GM18873 (cell line): Measurements from ENCODE around the gene SEMA3C.

Experiments
- ATAC-seq: cut with Tn5 transposase; IDR thresholded peaks from one replicate; pipeline ENCODE4 v1.9.1; 2021; ENCODE audit warnings: mild to moderate bottlenecking, moderate library complexity, moderate number of reproducible peaks; ENCODE audit not compliant: unreplicated experiment, low FRiP score

The SEMA3C gene

GRCh38 chr7:80858141-80858903 is 60.5 kb downstream of the SEMA3C start:
- no peak for ATAC-seq

- ATAC-seq = no peak
Measured at GRCh38 chr7:80856769-80857168, 62.1 kb downstream of the SEMA3C start.

GRCh38 chr7:80851896-80852476 is 66.9 kb downstream of the SEMA3C start:
- ATAC-seq = no peak

- no peak for ATAC-seq
Measured at GRCh38 chr7:80848841-80849240, 70.0 kb downstream of the SEMA3C start.

GRCh38 chr7:80847895-80848294 is 71.0 kb downstream of the SEMA3C start:
- no peak for ATAC-seq

GRCh38 chr7:80847027-80847426 is 71.8 kb downstream of the SEMA3C start:
- ATAC-seq = no peak

GRCh38 chr7:80844916-80845315 is 73.9 kb downstream of the SEMA3C start:
- ATAC-seq = no peak

- ATAC-seq = no peak
Measured at GRCh38 chr7:80843018-80843677, 75.7 kb downstream of the SEMA3C start.

GRCh38 chr7:80842022-80842790 is 76.6 kb downstream of the SEMA3C start:
- no peak for ATAC-seq

GRCh38 chr7:80841423-80841955 is 77.4 kb downstream of the SEMA3C start:
- no peak for ATAC-seq

- no peak for ATAC-seq
Measured at GRCh38 chr7:80840681-80841080, 78.2 kb downstream of the SEMA3C start.

- no peak for ATAC-seq
Measured at GRCh38 chr7:80839855-80840254, 79.0 kb downstream of the SEMA3C start.

GRCh38 chr7:80838643-80839042 is 80.2 kb downstream of the SEMA3C start:
- ATAC-seq = no peak

- no peak for ATAC-seq
Measured at GRCh38 chr7:80837345-80837744, 81.5 kb downstream of the SEMA3C start.

GRCh38 chr7:80835251-80835650 is 83.6 kb downstream of the SEMA3C start:
- ATAC-seq = no peak

- no peak for ATAC-seq
Measured at GRCh38 chr7:80833289-80834268, 85.3 kb downstream of the SEMA3C start.

GRCh38 chr7:80832006-80832405 is 86.8 kb downstream of the SEMA3C start:
- no peak for ATAC-seq

- ATAC-seq = no peak
Measured at GRCh38 chr7:80830584-80831285, 88.1 kb downstream of the SEMA3C start.

GRCh38 chr7:80830010-80830409 is 88.8 kb downstream of the SEMA3C start:
- ATAC-seq = no peak
